Skin epidermis (tissue), 12 donors: ENCODE measurements around the gene DHDH.

Experiments
- H3K27ac ChIP-seq, 21 experiments: fragments of 200-600 bp; sonication (generic) in 11 of 21; one replicate each; pipeline ENCODE4 v1.5.0; 2020; ENCODE audit warnings: mild to moderate bottlenecking in 3 of 21, inconsistent platforms in 2 of 21, moderate library complexity in 2 of 21
- H3K4me3 ChIP-seq, 7 experiments: fragments of 200-600 bp; sonication (generic) in 2 of 7; one replicate each; pipeline ENCODE4 v1.5.0; 2020; ENCODE audit warnings: inconsistent platforms in 2 of 7, mild to moderate bottlenecking in 2 of 7, moderate library complexity in 1 of 7

DHDH gene

DNA sequence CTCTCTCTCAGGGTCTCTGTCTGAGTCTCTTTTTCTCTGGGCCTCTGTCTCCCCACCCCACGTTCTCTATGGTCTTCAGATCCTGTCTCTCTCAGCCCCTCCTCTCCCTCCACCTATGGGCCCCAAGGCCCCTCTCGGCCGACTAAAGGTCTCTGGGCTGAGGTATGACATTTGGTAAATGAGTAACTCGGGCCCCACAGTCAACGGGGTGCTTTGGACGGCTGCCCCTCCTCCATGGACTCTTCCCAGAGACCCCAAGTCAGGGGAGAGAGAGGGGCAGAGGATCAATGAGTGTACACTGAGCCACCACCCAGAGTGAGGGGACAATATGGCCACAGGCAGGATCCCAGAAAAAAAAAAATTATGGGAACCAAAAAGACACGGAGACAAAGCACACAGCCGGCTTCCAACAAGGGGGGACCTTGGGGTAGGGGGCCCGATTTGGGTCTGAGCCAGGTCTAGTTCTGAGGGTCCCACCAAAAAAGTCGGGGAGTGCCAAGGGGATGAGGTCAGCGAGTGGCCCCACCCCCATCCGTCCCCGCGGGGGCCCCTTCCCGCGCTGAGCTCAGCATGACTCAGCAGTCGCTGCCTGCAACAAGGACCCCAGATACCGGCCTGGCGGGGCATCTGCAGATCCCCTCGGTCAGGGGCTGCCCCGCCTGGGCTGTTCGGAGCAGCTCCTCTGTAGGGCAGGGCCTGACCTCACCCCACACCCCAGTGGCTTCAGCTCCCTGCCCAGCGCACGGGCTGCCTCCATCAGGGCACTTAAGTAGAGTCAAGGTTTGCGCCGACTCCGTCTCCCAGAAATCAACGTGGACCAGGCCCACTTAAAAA lies 30.1 kb downstream of the DHDH start:
- Histone ChIP-seq H3K27ac (peak overlapping the region in 20 of 21 experiments; percentile 73 to 95 (median 88)), H3K4me3 (peak overlapping the region in 6 of 7 experiments; percentile 3 to 78 (median 40))

DNA sequence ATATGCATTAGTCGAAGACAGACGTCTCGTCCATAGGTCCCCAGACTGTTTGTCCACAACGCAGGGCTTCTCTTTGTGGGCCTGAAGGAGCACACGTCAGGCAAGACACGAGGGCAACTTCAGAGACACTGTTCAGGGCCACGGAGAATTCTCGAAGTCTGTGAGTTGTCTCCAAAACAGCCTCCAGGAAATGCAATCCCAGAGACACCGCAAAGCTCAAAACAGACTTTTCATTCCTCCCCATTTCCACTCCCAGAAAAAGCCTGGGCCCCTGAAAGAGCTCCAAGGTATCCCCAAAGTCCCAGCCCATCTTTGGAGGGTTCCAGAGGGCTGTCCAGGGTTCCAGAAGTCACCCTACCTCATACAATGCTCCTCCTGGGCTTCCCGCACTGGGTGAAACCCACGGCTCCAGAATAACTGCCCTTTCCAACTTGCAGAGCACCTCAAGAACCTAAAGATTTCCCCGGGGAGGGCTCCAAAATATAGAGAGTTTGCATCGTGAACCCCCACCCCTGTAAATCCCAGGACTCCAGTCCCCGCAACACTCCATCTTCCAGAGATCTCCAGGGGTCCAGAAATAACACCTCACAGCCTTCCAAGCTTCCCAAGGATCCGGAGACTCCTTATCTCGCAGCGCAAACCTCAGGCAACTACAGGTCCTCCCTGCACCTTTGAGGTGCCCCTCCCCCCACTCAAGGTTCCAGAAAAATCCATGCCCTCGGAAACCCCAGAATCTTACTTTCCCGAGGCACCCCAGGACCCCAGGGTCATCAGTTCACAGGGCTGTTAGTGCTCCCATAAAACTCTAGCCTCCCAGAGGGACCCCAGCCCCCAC lies 30.9 kb downstream of the DHDH start:
- Histone ChIP-seq H3K27ac (peak overlapping the region; percentile 37 to 95 (median 88)), H3K4me3 (peak overlapping the region; percentile 64 to 86 (median 73))

DNA sequence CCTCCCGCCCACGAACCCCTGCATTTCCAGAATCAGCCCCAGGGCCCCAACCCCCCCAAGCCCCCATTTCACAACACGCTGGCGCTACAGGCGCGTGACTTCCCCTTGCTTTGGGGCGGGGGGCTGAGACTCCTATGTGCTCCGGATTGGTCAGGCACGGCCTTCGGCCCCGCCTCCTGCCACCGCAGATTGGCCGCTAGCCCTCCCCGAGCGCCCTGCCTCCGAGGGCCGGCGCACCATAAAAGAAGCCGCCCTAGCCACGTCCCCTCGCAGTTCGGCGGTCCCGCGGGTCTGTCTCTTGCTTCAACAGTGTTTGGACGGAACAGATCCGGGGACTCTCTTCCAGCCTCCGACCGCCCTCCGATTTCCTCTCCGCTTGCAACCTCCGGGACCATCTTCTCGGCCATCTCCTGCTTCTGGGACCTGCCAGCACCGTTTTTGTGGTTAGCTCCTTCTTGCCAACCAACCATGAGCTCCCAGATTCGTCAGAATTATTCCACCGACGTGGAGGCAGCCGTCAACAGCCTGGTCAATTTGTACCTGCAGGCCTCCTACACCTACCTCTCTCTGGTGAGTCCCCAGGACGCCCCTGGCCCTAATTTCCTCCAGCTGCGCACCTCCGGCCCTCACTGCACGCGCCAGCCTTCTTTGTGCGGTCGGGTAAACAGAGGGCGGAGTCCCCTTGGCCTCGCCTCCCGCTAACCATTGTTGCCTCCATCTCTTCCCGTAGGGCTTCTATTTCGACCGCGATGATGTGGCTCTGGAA lies 31.7 kb downstream of the DHDH start, which contains the start of gene FTL:
TSS of gene FTL (plus strand) at position 270 of the 766 bp plus-strand sequence. CDS start at position 469, 199 bp downstream.
- Histone ChIP-seq H3K4me3 (peak within 1 kb of the TSS; percentile 64 to 86 (median 73)), H3K27ac (peak within 1 kb of the TSS; percentile 43 to 95 (median 88))

DNA sequence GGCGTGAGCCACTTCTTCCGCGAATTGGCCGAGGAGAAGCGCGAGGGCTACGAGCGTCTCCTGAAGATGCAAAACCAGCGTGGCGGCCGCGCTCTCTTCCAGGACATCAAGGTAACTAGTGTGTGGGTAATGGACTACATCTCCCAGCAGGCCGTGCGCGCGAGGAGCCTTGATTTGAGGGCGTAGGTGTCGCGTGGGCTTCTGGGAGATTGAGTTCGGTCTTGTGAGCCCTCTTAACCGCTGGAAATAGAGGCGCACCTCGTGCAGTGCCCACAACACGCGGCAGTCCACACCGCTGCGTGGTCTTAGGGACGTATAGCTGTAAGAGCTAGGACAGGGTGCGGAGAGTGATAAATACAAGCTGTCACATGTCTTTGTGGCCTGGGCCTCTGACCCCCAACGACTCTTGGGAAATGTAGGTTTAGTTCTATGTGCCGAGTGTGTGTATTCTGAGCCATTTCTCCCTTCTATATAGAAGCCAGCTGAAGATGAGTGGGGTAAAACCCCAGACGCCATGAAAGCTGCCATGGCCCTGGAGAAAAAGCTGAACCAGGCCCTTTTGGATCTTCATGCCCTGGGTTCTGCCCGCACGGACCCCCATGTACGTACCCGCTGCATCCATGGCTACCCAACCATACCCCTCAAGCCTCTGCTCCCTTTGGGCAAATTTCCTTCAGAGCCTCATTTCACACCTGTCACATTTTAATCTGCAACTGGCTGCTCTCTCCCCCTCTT lies 32.5 kb downstream of the DHDH start:
- peak overlapping the region; percentile 64 to 86 (median 73) for H3K4me3 ChIP-seq

DNA sequence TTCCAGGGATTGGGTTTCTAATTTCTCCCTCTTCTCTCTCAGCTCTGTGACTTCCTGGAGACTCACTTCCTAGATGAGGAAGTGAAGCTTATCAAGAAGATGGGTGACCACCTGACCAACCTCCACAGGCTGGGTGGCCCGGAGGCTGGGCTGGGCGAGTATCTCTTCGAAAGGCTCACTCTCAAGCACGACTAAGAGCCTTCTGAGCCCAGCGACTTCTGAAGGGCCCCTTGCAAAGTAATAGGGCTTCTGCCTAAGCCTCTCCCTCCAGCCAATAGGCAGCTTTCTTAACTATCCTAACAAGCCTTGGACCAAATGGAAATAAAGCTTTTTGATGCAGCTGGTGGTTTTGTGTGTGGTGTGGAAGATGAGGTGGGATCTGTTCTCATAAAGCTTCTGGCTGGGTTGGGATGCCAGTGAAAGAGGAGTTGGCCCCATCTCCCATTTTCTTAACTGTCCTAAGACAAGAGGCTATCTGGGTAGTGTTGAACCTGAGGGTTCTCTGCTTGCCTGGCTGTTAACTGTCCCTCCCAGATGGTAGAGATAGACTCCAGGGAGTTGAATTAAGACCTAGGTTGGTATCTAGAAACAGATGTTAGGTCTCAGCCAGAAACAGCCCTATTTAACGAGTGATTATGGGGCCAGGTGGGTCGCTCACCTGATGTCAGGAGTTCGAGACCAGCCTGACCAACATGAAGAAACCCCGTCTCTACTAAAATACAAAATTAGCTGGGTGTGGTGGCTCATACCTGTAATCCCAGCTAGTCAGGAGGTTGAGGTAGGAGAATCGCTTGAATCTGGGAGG lies 33.2 kb downstream of the DHDH start:
- H3K27ac ChIP-seq = peak overlapping the region in 20 of 21 experiments; percentile 29 to 95 (median 88)
- H3K4me3 ChIP-seq = peak overlapping the region; percentile 64 to 86 (median 73)

More for the DNA sequence above, 32.5 kb downstream of the DHDH start:
- peak overlapping the region; percentile 43 to 95 (median 87) for H3K27ac ChIP-seq

DNA sequence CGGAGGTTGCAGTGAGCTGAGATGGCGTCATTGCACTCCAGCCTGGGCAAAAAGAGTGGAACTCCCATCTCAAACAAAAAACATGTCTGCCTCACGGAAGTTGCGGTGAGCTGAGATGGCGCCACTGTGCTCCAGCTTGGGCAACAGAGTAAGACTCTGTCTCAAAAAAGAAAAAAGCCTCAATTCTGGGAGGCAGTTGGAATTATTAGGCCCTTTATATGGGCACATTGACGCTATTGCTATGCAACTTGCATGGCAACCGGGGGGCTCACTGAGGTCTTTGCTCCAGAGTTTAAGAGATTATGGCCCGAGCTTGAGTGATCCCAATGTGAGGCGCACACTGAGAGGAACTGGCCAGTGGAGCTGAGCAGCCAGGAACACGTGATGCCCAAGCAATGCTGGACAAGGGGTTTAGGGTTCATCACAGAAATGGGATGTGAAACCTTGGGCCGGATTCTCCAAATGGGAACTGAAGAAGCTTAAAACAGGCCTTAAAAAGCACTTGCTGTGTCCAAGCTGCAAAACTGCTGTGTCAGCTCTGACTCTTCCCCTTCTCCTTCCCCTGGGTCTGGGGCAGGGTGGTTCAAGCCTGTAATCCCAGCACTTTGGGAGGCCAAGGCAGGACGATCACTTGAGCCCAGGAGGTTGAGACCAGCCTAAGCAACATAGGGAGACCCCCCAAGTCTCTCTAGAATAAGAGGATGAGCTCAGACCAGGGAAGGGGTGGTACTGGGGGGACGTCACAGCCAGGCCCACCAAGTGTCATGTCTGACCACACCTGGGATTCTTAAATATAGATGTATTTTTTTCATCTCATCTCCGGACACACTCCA lies 34.1 kb downstream of the DHDH start:
- Histone ChIP-seq H3K27ac (peak overlapping the region in 11 of 21 experiments; percentile 6 to 95 (median 90)), H3K4me3 (peak overlapping the region in 6 of 7 experiments; percentile 64 to 78 (median 71))

DNA sequence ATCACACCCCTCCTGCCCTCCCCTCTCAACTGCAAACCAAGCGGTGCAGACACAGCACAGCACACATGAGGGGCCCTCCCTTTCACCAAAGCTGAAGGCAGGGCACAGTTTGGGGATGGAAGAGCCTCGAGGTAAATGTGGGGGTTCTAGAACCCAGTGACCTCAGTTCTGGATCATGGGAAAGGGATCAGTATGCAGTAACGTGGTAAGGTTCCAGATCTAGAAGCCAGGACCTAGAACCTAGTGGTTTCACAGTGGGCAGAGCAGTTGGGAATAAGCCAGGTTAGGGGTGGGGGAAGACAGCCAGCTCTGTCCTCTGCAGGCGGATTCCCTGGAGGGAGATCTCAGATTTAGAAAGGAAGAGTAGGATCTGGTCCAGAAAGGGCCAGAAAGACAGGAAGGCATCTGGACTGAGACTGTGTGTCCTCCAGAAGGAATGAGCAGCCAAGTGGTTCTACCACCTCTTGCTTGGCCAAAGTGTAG lies 34.7 kb downstream of the DHDH start:
- Histone ChIP-seq H3K27ac (peak overlapping the region in 7 of 21 experiments; percentile 28 to 94 (median 51)), H3K4me3 (no peak overlapping the region)

DNA sequence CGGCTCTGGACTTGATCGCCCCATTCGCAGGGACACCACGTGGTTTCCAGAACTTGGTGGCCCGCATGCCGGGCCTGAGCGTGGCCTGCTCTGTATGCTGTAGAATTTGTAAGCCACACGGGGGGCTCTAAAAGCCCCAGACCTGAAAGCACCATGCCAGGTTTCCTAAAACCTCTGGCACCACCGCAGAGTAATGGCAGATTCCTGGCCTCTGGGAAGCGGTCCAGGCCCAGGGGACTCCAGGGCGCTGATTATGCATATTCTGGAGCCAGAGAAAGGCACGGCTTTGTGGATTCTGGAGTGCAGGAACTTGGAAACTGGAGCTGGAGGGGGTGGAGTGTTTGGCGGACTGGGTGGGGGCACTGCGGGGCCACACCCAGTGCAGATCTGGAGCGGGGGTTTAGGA lies 35.3 kb downstream of the DHDH start:
- H3K27ac ChIP-seq = peak overlapping the region in 5 of 21 experiments; percentile 16 to 93 (median 28)
- no peak overlapping the region for H3K4me3 ChIP-seq

DNA sequence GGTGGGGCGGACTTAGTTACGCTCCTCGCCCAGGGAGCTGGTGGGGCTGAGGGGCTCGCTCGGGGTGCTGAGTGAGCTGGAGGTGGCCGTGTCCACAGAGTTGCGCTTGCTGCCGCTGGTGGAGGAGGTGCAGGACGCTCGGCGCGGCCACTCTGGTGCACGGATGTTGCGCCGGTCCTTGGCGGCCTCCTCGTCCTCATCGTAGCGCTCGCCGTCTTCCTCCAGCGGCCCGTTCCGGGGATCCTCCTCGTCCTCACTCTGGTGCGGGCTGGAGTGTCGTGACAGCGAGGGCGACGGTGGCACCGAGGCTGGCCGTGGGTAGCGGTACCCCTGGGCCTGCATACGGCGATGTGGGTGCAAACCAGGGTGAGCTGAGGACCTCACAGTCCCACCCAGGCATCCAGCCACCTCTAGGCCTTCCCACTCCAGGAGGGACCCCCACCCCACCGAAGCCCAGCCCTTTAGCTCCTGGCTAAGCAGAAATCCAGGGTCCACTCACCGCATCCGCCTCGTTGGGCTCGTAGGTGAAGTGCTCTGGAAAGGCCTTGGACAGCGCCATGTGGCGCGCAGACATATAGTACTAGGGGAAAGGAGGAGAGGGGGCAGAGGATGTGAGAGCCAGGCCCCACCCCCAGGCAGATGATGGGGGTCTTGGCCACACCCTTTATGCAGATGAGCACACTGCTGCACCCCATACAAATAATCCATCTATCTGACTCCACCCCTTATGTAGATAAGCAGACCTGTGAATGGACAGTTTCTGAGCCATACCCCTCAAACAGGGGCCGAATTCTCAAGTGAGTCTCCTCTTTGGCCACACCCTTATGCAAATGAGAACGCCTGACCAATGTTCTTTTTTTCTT lies 36.0 kb downstream of the DHDH start:
- Histone ChIP-seq H3K27ac (peak overlapping the region in 1 of 21 experiments; percentile 51), H3K4me3 (no peak overlapping the region)

DNA sequence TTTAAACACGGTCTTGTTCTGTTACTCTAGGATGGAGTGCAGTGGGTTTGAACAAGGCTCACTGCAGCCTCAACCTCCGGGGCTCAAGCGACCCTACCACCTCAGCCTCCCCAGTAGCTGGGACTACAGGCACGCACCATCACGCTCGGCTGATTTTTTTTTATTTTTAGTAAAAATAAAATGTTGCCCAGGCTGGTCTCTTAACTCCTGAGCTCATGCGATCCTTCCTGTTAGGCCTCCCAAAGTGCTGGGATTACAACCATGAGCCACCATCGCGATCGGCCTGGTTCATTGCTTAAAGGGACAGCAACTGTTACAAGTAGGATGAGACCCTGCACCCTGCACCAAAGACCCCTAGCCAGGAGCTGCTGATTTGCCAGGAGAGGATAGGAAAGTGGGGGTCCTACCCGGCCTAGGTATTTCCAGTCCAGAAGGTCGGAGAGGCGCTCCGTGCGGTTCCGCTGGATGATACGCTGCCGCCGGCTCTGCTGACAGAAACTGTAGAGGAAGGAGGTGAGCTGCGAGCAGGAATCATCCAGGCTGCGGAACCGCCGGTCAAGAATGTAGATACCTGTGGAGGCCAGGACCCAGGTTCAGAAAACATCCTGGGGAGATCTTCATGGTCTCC lies 36.8 kb downstream of the DHDH start:
- no peak overlapping the region for H3K4me3 ChIP-seq
- peak overlapping the region in 1 of 21 experiments; percentile 21 for H3K27ac ChIP-seq

DNA sequence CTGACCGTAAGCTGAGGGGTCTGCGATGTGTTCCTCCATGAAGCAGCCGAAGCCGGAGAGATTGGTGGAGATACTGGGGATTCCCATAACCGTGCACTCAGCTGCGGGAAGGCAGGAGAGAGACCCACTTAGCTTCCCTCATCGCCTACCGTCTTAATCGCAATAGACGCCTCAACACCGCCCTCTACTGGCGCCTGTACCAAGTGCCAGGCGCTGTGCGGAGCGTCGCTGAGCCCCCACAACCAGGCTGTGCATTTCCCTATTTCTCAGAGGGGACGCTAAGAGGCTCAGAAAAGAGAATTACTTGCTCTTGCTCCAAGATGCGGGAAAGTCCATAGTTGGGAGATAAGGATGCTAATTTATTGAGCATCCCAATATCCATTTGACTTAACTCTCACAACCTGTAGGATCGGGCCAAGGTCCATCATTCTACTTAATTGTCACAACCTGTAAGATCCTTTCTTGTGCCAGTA lies 37.5 kb downstream of the DHDH start:
- H3K27ac ChIP-seq = peak overlapping the region in 1 of 21 experiments; percentile 21

DNA sequence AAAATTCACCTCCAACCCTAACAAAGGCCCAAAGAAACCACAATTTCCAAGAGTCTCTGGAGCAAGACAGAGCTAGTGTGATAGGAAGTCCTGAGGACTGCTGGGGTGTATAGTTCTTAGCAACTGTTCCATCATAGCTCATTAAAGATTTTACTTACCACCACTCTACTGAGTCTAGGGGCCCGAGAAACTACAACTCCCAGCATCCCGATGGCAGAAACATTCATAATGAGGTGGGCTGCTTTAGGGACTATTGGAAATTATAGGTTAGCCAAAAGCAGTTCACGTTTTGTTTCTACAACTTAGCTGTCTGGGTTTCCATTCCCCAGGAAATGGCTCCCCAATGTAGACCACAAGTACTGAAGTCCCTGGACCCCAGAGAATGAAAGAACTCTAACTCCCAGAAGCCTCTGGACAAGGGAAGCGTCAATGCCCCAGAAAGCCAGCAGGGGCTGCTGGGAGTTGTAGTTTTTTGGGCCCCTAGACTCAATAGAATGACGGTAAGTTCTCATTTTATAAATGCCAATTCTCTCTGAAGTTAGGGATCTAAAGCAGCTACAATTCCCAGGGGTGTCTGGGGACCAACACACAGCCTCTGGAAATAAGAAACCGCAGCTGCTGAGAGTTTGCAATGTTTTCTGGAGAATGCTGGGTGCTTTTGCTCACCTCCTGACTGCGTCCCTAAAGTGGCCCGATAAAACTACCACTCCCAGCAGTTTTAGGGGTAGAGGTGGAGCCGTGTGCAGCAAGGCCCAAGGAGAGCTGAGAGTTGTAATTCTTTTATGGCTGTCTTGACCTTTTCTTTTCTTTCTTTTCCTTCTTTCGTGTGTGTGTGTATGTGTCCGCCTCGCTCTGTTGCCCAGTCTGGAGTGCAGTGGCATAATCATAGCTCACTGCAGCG lies 42.7 kb downstream of the DHDH start:
- Histone ChIP-seq H3K4me3 (no peak overlapping the region), H3K27ac (peak overlapping the region in 1 of 21 experiments; percentile 27)

More for the DNA sequence above, 37.5 kb downstream of the DHDH start:
- H3K4me3 ChIP-seq = no peak overlapping the region

DNA sequence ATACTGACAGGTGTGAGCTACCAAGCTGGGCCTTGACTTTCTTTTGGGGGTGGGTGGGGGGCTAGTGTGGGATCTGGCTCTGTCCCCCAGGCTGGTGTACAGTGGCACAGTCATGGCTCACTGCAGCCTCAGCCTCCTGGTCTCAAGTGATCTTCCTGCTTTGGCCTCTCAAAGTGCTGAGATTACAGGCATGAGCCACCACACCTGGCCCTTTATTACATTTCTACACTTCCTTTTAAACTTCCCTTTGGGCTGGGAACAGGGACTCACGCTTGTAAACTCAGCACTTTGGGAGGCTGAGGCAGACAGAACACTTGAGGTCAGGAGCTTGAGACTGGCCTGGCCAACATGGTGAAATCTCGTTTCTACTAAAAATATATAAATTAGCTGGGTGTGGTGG lies 43.6 kb downstream of the DHDH start:
- peak overlapping the region in 3 of 21 experiments; percentile 10 to 42 (median 27) for H3K27ac ChIP-seq

DNA sequence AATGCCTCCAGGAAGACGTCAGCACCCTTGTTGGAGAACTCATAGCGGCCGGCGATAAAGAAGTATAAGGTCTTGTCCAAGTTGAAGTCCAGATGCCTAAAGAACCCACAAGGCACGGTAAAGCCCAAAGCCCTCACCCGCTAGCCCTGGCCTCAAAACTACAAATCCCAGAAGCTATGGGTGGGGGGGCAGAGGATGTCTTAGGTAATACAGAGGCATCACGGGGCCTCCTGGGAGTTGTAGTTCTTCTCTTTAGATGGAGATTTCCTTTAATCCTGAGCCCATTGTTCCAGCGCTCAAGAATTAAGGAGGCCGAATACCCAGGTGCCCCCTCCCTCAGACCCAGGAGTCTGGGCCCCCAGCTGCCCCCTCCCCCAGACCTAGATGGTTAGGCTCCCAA lies 48.8 kb downstream of the DHDH start:
- Histone ChIP-seq H3K27ac (no peak overlapping the region), H3K4me3 (no peak overlapping the region)

More for the DNA sequence above, 43.6 kb downstream of the DHDH start:
- no peak overlapping the region for H3K4me3 ChIP-seq
